HEK293 (cell line): ENCODE measurements around the gene ASNSD1.

Experiments
- CTCF ChIA-PET: fragments of 350-600 bp; formaldehyde crosslinking; extraction: SDS; loops from one replicate; lab custom pipeline; 2021; ENCODE audit warnings: antibody characterized with exemption; lab: Yijun Ruan, JAX
- POLR2A ChIA-PET: fragments of 300-600 bp; formaldehyde crosslinking; extraction: SDS; loops from one replicate; lab custom pipeline; 2020; ENCODE audit warnings: antibody characterized with exemption, inconsistent platforms; lab: Yijun Ruan, JAX
- H3K27ac ChIP-seq: fragments of 200-500 bp; sonication (Bioruptor generic); 2 replicates; pipeline ENCODE4 v1.5.1; 2014; ENCODE audit warnings: low read depth, low read length, control low read depth, inconsistent platforms; ENCODE audit errors: extremely low read depth
- H3K36me3 ChIP-seq, 2 experiments: fragments of 200-500 bp in 1 of 2; sonication (Bioruptor generic) in 1 of 2; 1 replicate in 1 of 2; 2 replicates in 1 of 2; pipeline ENCODE4 v1.5.1; 2014 to 2017; ENCODE audit warnings: inconsistent platforms in 2 of 2, low read length in 2 of 2; ENCODE audit not compliant: control insufficient read depth in 2 of 2, insufficient read depth in 1 of 2
- H3K4me1 ChIP-seq: fragments of 200-500 bp; sonication (Bioruptor generic); 2 replicates; pipeline ENCODE4 v1.5.1; 2014; ENCODE audit warnings: mild to moderate bottlenecking, low read length, inconsistent platforms; ENCODE audit not compliant: control insufficient read depth, insufficient read depth
- H3K4me3 ChIP-seq: 2 replicates; pipeline ENCODE4 v1.5.1; 2011; ENCODE audit warnings: low read depth, mild to moderate bottlenecking, control low read depth, low read length, moderate library complexity
- H3K9me3 ChIP-seq: fragments of 200-500 bp; sonication (Bioruptor generic); 2 replicates; pipeline ENCODE4 v1.5.1; 2014; ENCODE audit warnings: low read depth, low read length, inconsistent platforms; ENCODE audit not compliant: control insufficient read depth, insufficient read depth
- EGR2 ChIP-seq: fragments of 450-650 bp; formaldehyde crosslinking; IDR thresholded peaks from 2 replicates; pipeline ENCODE4 v1.5.1; 2016; ENCODE audit warnings: low read depth, missing biosample characterization, missing genetic modification characterization
- HOXA7 ChIP-seq: sonication (generic); formaldehyde crosslinking; IDR thresholded peaks from 2 replicates; pipeline ENCODE4 v1.8.1; 2022; ENCODE audit warnings: missing genetic modification reagents, borderline replicate concordance
- OSR2 ChIP-seq: fragments of 450-650 bp; formaldehyde crosslinking; IDR thresholded peaks from 2 replicates; pipeline ENCODE4 v1.5.1; 2016; ENCODE audit warnings: missing biosample characterization, missing genetic modification characterization
- PRDM1 ChIP-seq: fragments of 450-650 bp; formaldehyde crosslinking; IDR thresholded peaks from 2 replicates; pipeline ENCODE4; 2016; ENCODE audit warnings: missing biosample characterization, missing genetic modification characterization
- PRDM10 ChIP-seq: fragments of 450-650 bp; formaldehyde crosslinking; IDR thresholded peaks from 2 replicates; pipeline ENCODE4 v1.5.1; 2016; ENCODE audit warnings: missing biosample characterization, missing genetic modification characterization
- REST ChIP-seq: fragments of 450-650 bp; formaldehyde crosslinking; IDR thresholded peaks from 2 replicates; pipeline ENCODE4 v1.5.1; 2016; ENCODE audit warnings: missing biosample characterization, missing genetic modification characterization
- SP3 ChIP-seq: fragments of 450-650 bp; formaldehyde crosslinking; IDR thresholded peaks from 2 replicates; pipeline ENCODE4 v1.5.1; 2016; ENCODE audit warnings: missing biosample characterization, missing genetic modification characterization
- WT1 ChIP-seq: fragments of 450-650 bp; formaldehyde crosslinking; IDR thresholded peaks from 2 replicates; pipeline ENCODE4 v1.5.1; 2016; ENCODE audit warnings: missing biosample characterization, missing genetic modification characterization
- ZBTB11 ChIP-seq: fragments of 450-650 bp; formaldehyde crosslinking; conservative IDR thresholded peaks from 2 replicates; pipeline ENCODE4 v1.5.1; 2016; ENCODE audit warnings: low read depth, missing biosample characterization, missing genetic modification characterization
- ZBTB48 ChIP-seq: fragments of 450-650 bp; formaldehyde crosslinking; IDR thresholded peaks from 2 replicates; pipeline ENCODE4 v1.5.1; 2016; ENCODE audit warnings: missing biosample characterization, missing genetic modification characterization
- ZFP41 ChIP-seq: fragments of 450-650 bp; formaldehyde crosslinking; IDR thresholded peaks from 2 replicates; pipeline ENCODE4 v1.5.1; 2016; ENCODE audit warnings: missing biosample characterization, missing genetic modification characterization, borderline replicate concordance
- ZNF350 ChIP-seq: fragments of 450-650 bp; formaldehyde crosslinking; IDR thresholded peaks from 2 replicates; pipeline ENCODE4 v1.5.0; 2017; ENCODE audit warnings: missing biosample characterization, mild to moderate bottlenecking, missing genetic modification characterization
- ZNF362 ChIP-seq: fragments of 450-650 bp; formaldehyde crosslinking; IDR thresholded peaks from 2 replicates; pipeline ENCODE4 v1.5.1; 2016; ENCODE audit warnings: missing biosample characterization, missing genetic modification characterization
- ZNF473 ChIP-seq: fragments of 450-650 bp; formaldehyde crosslinking; IDR thresholded peaks from 2 replicates; pipeline ENCODE4 v1.5.1; 2017; ENCODE audit warnings: missing biosample characterization, missing genetic modification characterization
- ZNF510 ChIP-seq: fragments of 450-650 bp; formaldehyde crosslinking; IDR thresholded peaks from 2 replicates; pipeline ENCODE4 v1.5.1; 2018; ENCODE audit warnings: mild to moderate bottlenecking, missing genetic modification characterization, missing biosample characterization; ENCODE audit not compliant: insufficient replicate concordance
- ZNF560 ChIP-seq: fragments of 450-650 bp; formaldehyde crosslinking; IDR thresholded peaks from 2 replicates; pipeline ENCODE4 v1.5.1; 2017; ENCODE audit warnings: missing biosample characterization, missing genetic modification characterization, borderline replicate concordance
- ZNF626 ChIP-seq: fragments of 450-650 bp; sonication (Bioruptor Pico); formaldehyde crosslinking; IDR thresholded peaks from 2 replicates; pipeline ENCODE4 v1.5.1; 2018; ENCODE audit warnings: missing biosample characterization, missing genetic modification characterization, inconsistent platforms
- ZNF791 ChIP-seq: fragments of 450-650 bp; formaldehyde crosslinking; IDR thresholded peaks from 2 replicates; pipeline ENCODE4 v1.5.1; 2016; ENCODE audit warnings: missing biosample characterization, missing genetic modification characterization
- ZXDB ChIP-seq: fragments of 450-650 bp; formaldehyde crosslinking; IDR thresholded peaks from 2 replicates; pipeline ENCODE4 v1.5.1; 2016; ENCODE audit warnings: missing biosample characterization, missing genetic modification characterization

Gene ASNSD1

GRCh38 chr2:189621781-189622180 lies 39.5 kb upstream of the ASNSD1 start:
- H3K4me1 ChIP-seq: no peaks in the 10 kb centered on the region
- TF ChIP-seq SP3 (tag by site-specific recombination) (no peak), ZNF791 (tag by site-specific recombination) (no peak), ZNF362 (tag by site-specific recombination) (no peak)
- TF ChIP-seq, all 188 proteins: peak for 0
- CTCF ChIA-PET: no interaction called here
- Histone ChIP-seq H3K27ac (no peak overlapping the region), H3K9me3 (no peaks in the 10 kb centered on the region), H3K36me3 (no peaks in the 10 kb centered on the region), H3K4me3 (no peak overlapping the region)
- POLR2A ChIA-PET: no interaction called here

GRCh38 chr2:189623049-189623448 lies 38.2 kb upstream of the ASNSD1 start:
- no peak overlapping the region for H3K4me3 ChIP-seq
- no peaks in the 10 kb centered on the region for H3K9me3 ChIP-seq
- ChIA-PET CTCF (no interaction called here), POLR2A (no interaction called here)
- no peaks in the 10 kb centered on the region for H3K4me1 ChIP-seq
- TF ChIP-seq HOXA7 (CRISPR knock-in tag) (no peak), PRDM10 (tag by site-specific recombination) (no peak), ZFP41 (tag by site-specific recombination) (no peak), ZNF626 (tag by site-specific recombination) (no peak), ZNF350 (tag by site-specific recombination) (no peak), ZXDB (tag by site-specific recombination) (no peak)
- TF ChIP-seq, all 188 proteins: peak for 0
- H3K36me3 ChIP-seq: no peaks in the 10 kb centered on the region
- H3K27ac ChIP-seq: no peak overlapping the region

- POLR2A ChIA-PET: no interaction called here
- CTCF ChIA-PET: interaction anchor here (0.5 kb wide), 1 partner anchor 10 kb away, joined by 3 read pairs; no protein-coding TSS in a partner anchor
- H3K4me3 ChIP-seq: no peak overlapping the region
- no peaks in the 10 kb centered on the region for H3K4me1 ChIP-seq
- H3K36me3 ChIP-seq: no peaks in the 10 kb centered on the region
- no peaks in the 10 kb centered on the region for H3K9me3 ChIP-seq
- H3K27ac ChIP-seq: no peak overlapping the region
- TF ChIP-seq EGR2 (tag by site-specific recombination): peak; percentile 44; the same call in 1 of the 2 replicates
- peak; percentile 49; the same call in 1 of the 2 replicates for TF ChIP-seq PRDM1
- no peak for TF ChIP-seq REST (tag by site-specific recombination)
- TF ChIP-seq WT1 (tag by site-specific recombination): 0 out of 2 replicates have a peak, but pooled peaks have one; percentile 34
- TF ChIP-seq ZBTB48 (tag by site-specific recombination): no peak
- no peak for TF ChIP-seq OSR2
- no peak for TF ChIP-seq ZBTB11 (tag by site-specific recombination)
- no peak for TF ChIP-seq ZNF473
- TF ChIP-seq ZNF510: no peak
- TF ChIP-seq ZNF560 (tag by site-specific recombination): no peak
Measured at GRCh38 chr2:189624648-189625355, 36.5 kb upstream of the ASNSD1 start.
